Right cardiac atrium (tissue), 5 donors: ENCODE results near the gene C3orf38. TPM values are rescaled to one million over a fixed set of nuclear protein-coding genes. Genes with fewer than 3 reads are reported as not detected.

Experiments
- ATAC-seq, 2 donors: fragments of 200-7000 bp; cut with Tn5 transposase; one replicate each; pipeline versions ENCODE4 v1.8.0 to v1.9.1; 2020; ENCODE audit warnings: moderate library complexity in 2 of 2, mild to moderate bottlenecking in 1 of 2
- DNase-seq, 3 donors: peaks; one replicate each; pipeline ENCODE4 v3.0.0-alpha.2; 2020
- H3K27ac ChIP-seq: one replicate; pipeline ENCODE4 v1.5.1; 2013; ENCODE audit warnings: mild to moderate bottlenecking, low read length, control low read depth, moderate library complexity
- H3K27me3 ChIP-seq: one replicate; pipeline ENCODE4 v1.6.1; 2013; ENCODE audit not compliant: control insufficient read depth, insufficient read depth
- H3K4me1 ChIP-seq: one replicate; pipeline ENCODE4 v1.6.1; 2013; ENCODE audit warnings: low read length; ENCODE audit not compliant: control insufficient read depth, insufficient read depth
- H3K4me3 ChIP-seq: one replicate; pipeline ENCODE4 v1.5.1; 2013; ENCODE audit warnings: low read length, control low read depth
- H3K9me3 ChIP-seq: one replicate; pipeline ENCODE4 v1.6.1; 2013; ENCODE audit warnings: low read length; ENCODE audit not compliant: control insufficient read depth
- WGBS: extraction: QIAGEN DNeasy Blood & Tissue Kit; methylation state at CpG from one replicate; pipeline ENCODE4 v1.1.7; 2013; 5-methylcytosine and 5-hydroxymethylcytosine counted together
- intact Hi-C, 4 donors: fragments of 100-400 bp; cut with DNase I; formaldehyde crosslinking; loops; one replicate each; pipeline versions ENCODE4 v1.11.0 to v1.14.0; 2022 to 2023
- polyA plus RNA-seq: library from polyadenylated mRNA; stranded (reverse); fragments of 200-250 nt; gene quantifications from one replicate; pipeline ENCODE4 v1.2.3, GENCODE V29; 2013
- total RNA-seq, 4 donors: library from RNA; stranded (reverse); fragmentation: NEBNext Ultra II Directional; extraction: Animal tissue kit (Norgen Biotek cat#: 25700); gene quantifications; one replicate each; pipeline ENCODE4 v1.2.1, GENCODE V29; 2021
- donor health status: healthy with polysubstance abuse.
- donor health status: DM: no; HTN: yes; CAD: no.
- donor health status: DM: no; HTN: no; CAD: no.
- donor health status: DM: no; HTN: yes; CAD: no; lungs with severe emphysema.
- donor health status: DM: yes; HTN: yes; CAD: no.

Gene C3orf38
- total and polyA plus RNA-seq, 5 donors: 7.7 to 22.4 (median 18.6) TPM

GRCh38 chr3:88132894-88133293 lies 16.9 kb upstream of the C3orf38 start:
- no peak for ATAC-seq

GRCh38 chr3:88133711-88134263 lies 16.0 kb upstream of the C3orf38 start:
- Histone ChIP-seq H3K4me1 (no peaks in the 10 kb centered on the region), H3K9me3 (no peaks in the 10 kb centered on the region), H3K27me3 (no peaks in the 10 kb centered on the region), H3K4me3 (no peak overlapping the region), H3K27ac (no peak overlapping the region)
- intact Hi-C loops: no loop called here
- DNase-seq (no peak), ATAC-seq (no peak)
- 40% methylated on average over 1 of the region's 1 CpG for WGBS

More at GRCh38 chr3:88132894-88133293, 16.9 kb upstream of the C3orf38 start:
- intact Hi-C loops: no loop called here
- 85% methylated on average over 1 of the region's 1 CpG for WGBS
- Histone ChIP-seq H3K27ac (no peak overlapping the region), H3K4me3 (no peak overlapping the region), H3K4me1 (no peaks in the 10 kb centered on the region), H3K9me3 (no peaks in the 10 kb centered on the region), H3K27me3 (no peaks in the 10 kb centered on the region)
- DNase-seq: no peak

GRCh38 chr3:88137836-88138235 lies 11.9 kb upstream of the C3orf38 start:
- intact Hi-C loops: no loop called here
- H3K27ac ChIP-seq: no peak overlapping the region
- ATAC-seq (no peak), DNase-seq (no peak)
- H3K4me3 ChIP-seq: no peak overlapping the region
- WGBS: 81% methylated on average over 1 of the region's 1 CpG
- H3K4me1 ChIP-seq: no peaks in the 10 kb centered on the region
- H3K27me3 ChIP-seq: no peaks in the 10 kb centered on the region
- no peaks in the 10 kb centered on the region for H3K9me3 ChIP-seq

GRCh38 chr3:88141458-88142083 lies 8.2 kb upstream of the C3orf38 start:
- Histone ChIP-seq H3K27ac (no peak overlapping the region), H3K4me1 (no peaks in the 10 kb centered on the region), H3K4me3 (no peak overlapping the region), H3K9me3 (no peaks in the 10 kb centered on the region), H3K27me3 (no peaks in the 10 kb centered on the region)
- 75% methylated on average over 4 of the region's 4 CpGs for WGBS
- no peak for ATAC-seq
- DNase-seq: no peak
- intact Hi-C loops: no loop called here

- 85% methylated on average over 3 of the region's 3 CpGs for WGBS
Measured at GRCh38 chr3:88142094-88142624, 7.6 kb upstream of the C3orf38 start.

GRCh38 chr3:88147261-88147660 lies 2.5 kb upstream of the C3orf38 start:
- DNase-seq (no peak), ATAC-seq (no peak)
- Histone ChIP-seq H3K4me3 (no peak overlapping the region), H3K27ac (no peak overlapping the region), H3K9me3 (no peaks in the 10 kb centered on the region), H3K4me1 (no peaks in the 10 kb centered on the region), H3K27me3 (no peaks in the 10 kb centered on the region)
- intact Hi-C loops: no loop called here

More at GRCh38 chr3:88142094-88142624, 7.6 kb upstream of the C3orf38 start:
- DNase-seq (no peak), ATAC-seq (no peak)
- Histone ChIP-seq H3K4me3 (no peak overlapping the region), H3K27me3 (no peaks in the 10 kb centered on the region), H3K27ac (no peak overlapping the region), H3K9me3 (no peaks in the 10 kb centered on the region), H3K4me1 (no peaks in the 10 kb centered on the region)
- intact Hi-C loops: no loop called here

GRCh38 chr3:88148651-88149050 lies 1.1 kb upstream of the C3orf38 start:
- no peak for ATAC-seq
- Histone ChIP-seq H3K9me3 (no peaks in the 10 kb centered on the region), H3K4me3 (peak overlapping the region; percentile 91), H3K27me3 (no peaks in the 10 kb centered on the region), H3K27ac (no peak overlapping the region), H3K4me1 (no peaks in the 10 kb centered on the region)
- DNase-seq: peak in 1 of 3 donors; percentile 33
- intact Hi-C loops: no loop called here
- 68% methylated on average over 17 of the region's 17 CpGs for WGBS

- intact Hi-C loops: no loop called here
- ATAC-seq (peak; percentile 3 to 24), DNase-seq (no peak)
- WGBS: under 1% methylated on average over 16 of the region's 16 CpGs
- no peaks in the 10 kb centered on the region for H3K27me3 ChIP-seq
- H3K9me3 ChIP-seq: no peaks in the 10 kb centered on the region
- H3K4me1 ChIP-seq: no peaks in the 10 kb centered on the region
- peak overlapping the region; percentile 91 for H3K4me3 ChIP-seq
- peak overlapping the region; percentile 80 for H3K27ac ChIP-seq
Measured at GRCh38 chr3:88149101-88149508, 654 bp upstream of the C3orf38 start.

- Histone ChIP-seq H3K27ac (peak overlapping the region; percentile 92), H3K4me1 (no peaks in the 10 kb centered on the region), H3K27me3 (no peaks in the 10 kb centered on the region), H3K9me3 (no peaks in the 10 kb centered on the region), H3K4me3 (peak overlapping the region; percentile 91)
- ATAC-seq: no peak
- no peak for DNase-seq
- intact Hi-C loops: loop anchor here in 1 of 4 donors (5.0 kb wide), 1 partner anchor 93 kb away; the partner anchor contains the start of genes CGGBP1 and ZNF654
- WGBS: 1% methylated on average over 8 of the region's 8 CpGs
Measured at GRCh38 chr3:88150371-88150770, 612 bp downstream of the C3orf38 start.

- Histone ChIP-seq H3K4me3 (peak overlapping the region; percentile 91), H3K27ac (no peak overlapping the region), H3K27me3 (no peaks in the 10 kb centered on the region), H3K4me1 (no peaks in the 10 kb centered on the region), H3K9me3 (no peaks in the 10 kb centered on the region)
- DNase-seq: no peak
- no peak for ATAC-seq
- 2% methylated on average over 6 of the region's 6 CpGs for WGBS
- intact Hi-C loops: loop anchor here in 1 of 4 donors (5.0 kb wide), 1 partner anchor 94 kb away; the partner anchor contains the start of genes CGGBP1 and ZNF654
Measured at GRCh38 chr3:88150806-88151205, 1.0 kb downstream of the C3orf38 start.

GRCh38 chr3:88151358-88151757 lies 1.6 kb downstream of the C3orf38 start:
- Histone ChIP-seq H3K9me3 (no peaks in the 10 kb centered on the region), H3K27ac (no peak overlapping the region), H3K4me3 (peak overlapping the region; percentile 91), H3K27me3 (no peaks in the 10 kb centered on the region), H3K4me1 (no peaks in the 10 kb centered on the region)
- 46% methylated on average over 4 of the region's 4 CpGs for WGBS
- ATAC-seq (no peak), DNase-seq (no peak)
- intact Hi-C loops: loop anchor here in 1 of 4 donors (5.0 kb wide), 1 partner anchor 94 kb away; the partner anchor contains the start of genes CGGBP1 and ZNF654
